ENCODE results near the gene SIM1.

The SIM1 gene

DNA sequence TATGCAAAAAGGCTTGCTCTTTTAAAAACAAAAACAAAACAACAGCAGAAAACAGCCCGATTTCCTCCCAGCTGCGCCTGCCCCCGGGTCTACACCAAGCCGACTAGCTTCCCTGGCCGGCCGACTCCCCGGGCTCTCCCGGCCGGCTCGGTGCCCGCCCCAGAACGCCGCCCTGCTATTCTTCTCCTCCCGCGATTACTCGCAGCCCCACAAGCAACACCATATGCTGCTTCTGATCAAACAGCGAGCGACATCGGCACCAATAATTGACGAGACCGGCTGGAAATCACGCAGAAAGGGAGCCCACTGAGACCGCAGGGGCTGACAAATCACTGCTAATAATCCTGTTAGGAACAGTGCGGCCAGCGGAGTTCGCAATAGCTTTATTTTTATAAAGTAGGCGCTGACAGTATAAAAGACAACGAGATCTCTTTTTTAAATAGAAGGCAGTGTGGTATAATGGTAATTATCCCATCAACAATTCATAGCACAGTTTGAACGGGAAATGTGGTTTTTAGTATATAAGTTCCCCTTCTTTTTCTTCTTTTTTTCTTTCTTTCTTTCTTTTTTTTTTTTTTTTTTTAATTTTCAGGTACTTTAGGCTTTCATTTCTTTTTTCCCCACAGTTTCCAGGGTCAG lies 3.3 kb downstream of the SIM1 start (continued):
- TF ChIP-seq ZNF335 (tag by site-specific recombination; conservative IDR thresholded peaks at IDR 0.05) (peak; percentile 36), ZNF391 (tag by site-specific recombination; IDR thresholded peaks at IDR 0.05; ENCODE audit: borderline replicate concordance, low read depth) (0 out of 2 replicates have a peak, but pooled peaks have one; percentile 66), ZNF654 (tag by site-specific recombination; IDR thresholded peaks at IDR 0.05; ENCODE audit: low read depth) (peak; percentile 3; the same call in 1 of the 2 replicates), ZNF600 (tag by site-specific recombination; IDR thresholded peaks at IDR 0.05) (peak; percentile 57; the same call in 1 of the 2 replicates), ZBTB8A (tag by site-specific recombination; IDR thresholded peaks at IDR 0.05) (peak; percentile 71), ZFP41 (tag by site-specific recombination; IDR thresholded peaks at IDR 0.05; ENCODE audit: borderline replicate concordance) (no peak), MZF1 (tag by site-specific recombination; IDR thresholded peaks at IDR 0.05; ENCODE audit: borderline replicate concordance) (0 out of 2 replicates have a peak, but pooled peaks have one; percentile 35), SCRT2 (tag by site-specific recombination; IDR thresholded peaks at IDR 0.05) (peak; percentile 51), ZSCAN16 (tag by site-specific recombination; IDR thresholded peaks at IDR 0.05) (no peak), ZNF366 (tag by site-specific recombination; conservative IDR thresholded peaks at IDR 0.05) (peak; percentile 49; the same call in 1 of the 2 replicates), IKZF3 (tag by site-specific recombination; IDR thresholded peaks at IDR 0.05) (no peak), GLIS2 (tag by site-specific recombination; IDR thresholded peaks at IDR 0.05) (peak; percentile 58; the same call in 1 of the 2 replicates), KLF8 (tag by site-specific recombination; IDR thresholded peaks at IDR 0.05) (peak; percentile 39; the same call in 1 of the 2 replicates), ZNF768 (tag by site-specific recombination; IDR thresholded peaks at IDR 0.05) (no peak), OSR2 (tag by site-specific recombination; IDR thresholded peaks at IDR 0.05) (0 out of 2 replicates have a peak, but pooled peaks have one; percentile 25), SP2 (tag by site-specific recombination; IDR thresholded peaks at IDR 0.05) (0 out of 2 replicates have a peak, but pooled peaks have one; percentile 27), ZNF341 (tag by site-specific recombination; IDR thresholded peaks at IDR 0.05; ENCODE audit: low read depth) (peak; percentile 94), ZBTB7A (tag by site-specific recombination; IDR thresholded peaks at IDR 0.05; ENCODE audit: low read depth) (no peak), ZNF501 (tag by site-specific recombination; IDR thresholded peaks at IDR 0.05) (0 out of 2 replicates have a peak, but pooled peaks have one; percentile 22), ZFP37 (tag by site-specific recombination; IDR thresholded peaks at IDR 0.05) (0 out of 2 replicates have a peak, but pooled peaks have one; percentile 43), ZEB2 (tag by site-specific recombination; IDR thresholded peaks at IDR 0.05) (no peak)
- TF ChIP-seq, protein P1, sequence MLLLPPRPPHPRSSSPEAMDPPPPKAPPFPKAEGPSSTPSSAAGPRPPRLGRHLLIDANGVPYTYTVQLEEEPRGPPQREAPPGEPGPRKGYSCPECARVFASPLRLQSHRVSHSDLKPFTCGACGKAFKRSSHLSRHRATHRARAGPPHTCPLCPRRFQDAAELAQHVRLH (tag by site-specific recombination; IDR thresholded peaks at IDR 0.05): 0 out of 2 replicates have a peak, but pooled peaks have one; percentile 7
- TF ChIP-seq, protein P2, sequence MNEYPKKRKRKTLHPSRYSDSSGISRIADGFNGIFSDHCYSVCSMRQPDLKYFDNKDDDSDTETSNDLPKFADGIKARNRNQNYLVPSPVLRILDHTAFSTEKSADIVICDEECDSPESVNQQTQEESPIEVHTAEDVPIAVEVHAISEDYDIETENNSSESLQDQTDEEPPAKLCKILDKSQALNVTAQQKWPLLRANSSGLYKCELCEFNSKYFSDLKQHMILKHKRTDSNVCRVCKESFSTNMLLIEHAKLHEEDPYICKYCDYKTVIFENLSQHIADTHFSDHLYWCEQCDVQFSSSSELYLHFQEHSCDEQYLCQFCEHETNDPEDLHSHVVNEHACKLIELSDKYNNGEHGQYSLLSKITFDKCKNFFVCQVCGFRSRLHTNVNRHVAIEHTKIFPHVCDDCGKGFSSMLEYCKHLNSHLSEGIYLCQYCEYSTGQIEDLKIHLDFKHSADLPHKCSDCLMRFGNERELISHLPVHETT (tag by site-specific recombination; IDR thresholded peaks at IDR 0.05): no peak
- TF ChIP-seq, protein P3, sequence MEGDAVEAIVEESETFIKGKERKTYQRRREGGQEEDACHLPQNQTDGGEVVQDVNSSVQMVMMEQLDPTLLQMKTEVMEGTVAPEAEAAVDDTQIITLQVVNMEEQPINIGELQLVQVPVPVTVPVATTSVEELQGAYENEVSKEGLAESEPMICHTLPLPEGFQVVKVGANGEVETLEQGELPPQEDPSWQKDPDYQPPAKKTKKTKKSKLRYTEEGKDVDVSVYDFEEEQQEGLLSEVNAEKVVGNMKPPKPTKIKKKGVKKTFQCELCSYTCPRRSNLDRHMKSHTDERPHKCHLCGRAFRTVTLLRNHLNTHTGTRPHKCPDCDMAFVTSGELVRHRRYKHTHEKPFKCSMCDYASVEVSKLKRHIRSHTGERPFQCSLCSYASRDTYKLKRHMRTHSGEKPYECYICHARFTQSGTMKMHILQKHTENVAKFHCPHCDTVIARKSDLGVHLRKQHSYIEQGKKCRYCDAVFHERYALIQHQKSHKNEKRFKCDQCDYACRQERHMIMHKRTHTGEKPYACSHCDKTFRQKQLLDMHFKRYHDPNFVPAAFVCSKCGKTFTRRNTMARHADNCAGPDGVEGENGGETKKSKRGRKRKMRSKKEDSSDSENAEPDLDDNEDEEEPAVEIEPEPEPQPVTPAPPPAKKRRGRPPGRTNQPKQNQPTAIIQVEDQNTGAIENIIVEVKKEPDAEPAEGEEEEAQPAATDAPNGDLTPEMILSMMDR (tag by site-specific recombination; IDR thresholded peaks at IDR 0.05): 0 out of 2 replicates have a peak, but pooled peaks have one; percentile 15
- TF ChIP-seq, protein P4, sequence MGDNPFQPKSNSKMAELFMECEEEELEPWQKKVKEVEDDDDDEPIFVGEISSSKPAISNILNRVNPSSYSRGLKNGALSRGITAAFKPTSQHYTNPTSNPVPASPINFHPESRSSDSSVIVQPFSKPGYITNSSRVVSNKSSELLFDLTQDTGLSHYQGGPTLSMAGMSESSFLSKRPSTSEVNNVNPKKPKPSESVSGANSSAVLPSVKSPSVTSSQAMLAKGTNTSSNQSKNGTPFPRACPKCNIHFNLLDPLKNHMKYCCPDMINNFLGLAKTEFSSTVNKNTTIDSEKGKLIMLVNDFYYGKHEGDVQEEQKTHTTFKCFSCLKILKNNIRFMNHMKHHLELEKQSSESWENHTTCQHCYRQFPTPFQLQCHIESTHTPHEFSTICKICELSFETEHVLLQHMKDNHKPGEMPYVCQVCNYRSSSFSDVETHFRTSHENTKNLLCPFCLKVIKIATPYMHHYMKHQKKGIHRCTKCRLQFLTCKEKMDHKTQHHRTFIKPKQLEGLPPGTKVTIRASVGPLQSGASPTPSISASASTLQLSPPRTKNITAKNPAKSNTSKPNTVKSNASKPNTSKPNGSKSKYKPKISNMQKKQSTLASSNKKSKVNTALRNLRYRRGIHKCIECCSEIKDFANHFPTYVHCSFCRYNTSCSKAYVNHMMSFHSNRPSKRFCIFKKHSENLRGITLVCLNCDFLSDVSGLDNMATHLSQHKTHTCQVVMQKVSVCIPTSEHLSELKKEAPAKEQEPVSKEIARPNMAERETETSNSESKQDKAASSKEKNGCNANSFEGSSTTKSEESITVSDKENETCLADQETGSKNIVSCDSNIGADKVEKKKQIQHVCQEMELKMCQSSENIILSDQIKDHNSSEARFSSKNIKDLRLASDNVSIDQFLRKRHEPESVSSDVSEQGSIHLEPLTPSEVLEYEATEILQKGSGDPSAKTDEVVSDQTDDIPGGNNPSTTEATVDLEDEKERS (tag by site-specific recombination; IDR thresholded peaks at IDR 0.05): no peak
- TF ChIP-seq, protein P5, sequence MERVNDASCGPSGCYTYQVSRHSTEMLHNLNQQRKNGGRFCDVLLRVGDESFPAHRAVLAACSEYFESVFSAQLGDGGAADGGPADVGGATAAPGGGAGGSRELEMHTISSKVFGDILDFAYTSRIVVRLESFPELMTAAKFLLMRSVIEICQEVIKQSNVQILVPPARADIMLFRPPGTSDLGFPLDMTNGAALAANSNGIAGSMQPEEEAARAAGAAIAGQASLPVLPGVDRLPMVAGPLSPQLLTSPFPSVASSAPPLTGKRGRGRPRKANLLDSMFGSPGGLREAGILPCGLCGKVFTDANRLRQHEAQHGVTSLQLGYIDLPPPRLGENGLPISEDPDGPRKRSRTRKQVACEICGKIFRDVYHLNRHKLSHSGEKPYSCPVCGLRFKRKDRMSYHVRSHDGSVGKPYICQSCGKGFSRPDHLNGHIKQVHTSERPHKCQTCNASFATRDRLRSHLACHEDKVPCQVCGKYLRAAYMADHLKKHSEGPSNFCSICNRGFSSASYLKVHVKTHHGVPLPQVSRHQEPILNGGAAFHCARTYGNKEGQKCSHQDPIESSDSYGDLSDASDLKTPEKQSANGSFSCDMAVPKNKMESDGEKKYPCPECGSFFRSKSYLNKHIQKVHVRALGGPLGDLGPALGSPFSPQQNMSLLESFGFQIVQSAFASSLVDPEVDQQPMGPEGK (tag by site-specific recombination; IDR thresholded peaks at IDR 0.05): peak; percentile 56; the same call in 1 of the 2 replicates
- TF ChIP-seq, protein P6, sequence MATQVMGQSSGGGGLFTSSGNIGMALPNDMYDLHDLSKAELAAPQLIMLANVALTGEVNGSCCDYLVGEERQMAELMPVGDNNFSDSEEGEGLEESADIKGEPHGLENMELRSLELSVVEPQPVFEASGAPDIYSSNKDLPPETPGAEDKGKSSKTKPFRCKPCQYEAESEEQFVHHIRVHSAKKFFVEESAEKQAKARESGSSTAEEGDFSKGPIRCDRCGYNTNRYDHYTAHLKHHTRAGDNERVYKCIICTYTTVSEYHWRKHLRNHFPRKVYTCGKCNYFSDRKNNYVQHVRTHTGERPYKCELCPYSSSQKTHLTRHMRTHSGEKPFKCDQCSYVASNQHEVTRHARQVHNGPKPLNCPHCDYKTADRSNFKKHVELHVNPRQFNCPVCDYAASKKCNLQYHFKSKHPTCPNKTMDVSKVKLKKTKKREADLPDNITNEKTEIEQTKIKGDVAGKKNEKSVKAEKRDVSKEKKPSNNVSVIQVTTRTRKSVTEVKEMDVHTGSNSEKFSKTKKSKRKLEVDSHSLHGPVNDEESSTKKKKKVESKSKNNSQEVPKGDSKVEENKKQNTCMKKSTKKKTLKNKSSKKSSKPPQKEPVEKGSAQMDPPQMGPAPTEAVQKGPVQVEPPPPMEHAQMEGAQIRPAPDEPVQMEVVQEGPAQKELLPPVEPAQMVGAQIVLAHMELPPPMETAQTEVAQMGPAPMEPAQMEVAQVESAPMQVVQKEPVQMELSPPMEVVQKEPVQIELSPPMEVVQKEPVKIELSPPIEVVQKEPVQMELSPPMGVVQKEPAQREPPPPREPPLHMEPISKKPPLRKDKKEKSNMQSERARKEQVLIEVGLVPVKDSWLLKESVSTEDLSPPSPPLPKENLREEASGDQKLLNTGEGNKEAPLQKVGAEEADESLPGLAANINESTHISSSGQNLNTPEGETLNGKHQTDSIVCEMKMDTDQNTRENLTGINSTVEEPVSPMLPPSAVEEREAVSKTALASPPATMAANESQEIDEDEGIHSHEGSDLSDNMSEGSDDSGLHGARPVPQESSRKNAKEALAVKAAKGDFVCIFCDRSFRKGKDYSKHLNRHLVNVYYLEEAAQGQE (tag by site-specific recombination; IDR thresholded peaks at IDR 0.05): peak; percentile 23; the same call in 1 of the 2 replicates

Data from HEK293 (cell line).